Measurements from ENCODE around the gene ZMYND11. TPM values are rescaled to one million over a fixed set of nuclear protein-coding genes. Genes with fewer than 3 reads are reported as not detected.

Gene ZMYND11
- total and polyA plus RNA-seq, 9 of the 15 experiments (the other 6 are each of a cell fraction or from before 2014, with no cell fraction given): 2.7 to 13.8 (median 8.8) TPM

DNA sequence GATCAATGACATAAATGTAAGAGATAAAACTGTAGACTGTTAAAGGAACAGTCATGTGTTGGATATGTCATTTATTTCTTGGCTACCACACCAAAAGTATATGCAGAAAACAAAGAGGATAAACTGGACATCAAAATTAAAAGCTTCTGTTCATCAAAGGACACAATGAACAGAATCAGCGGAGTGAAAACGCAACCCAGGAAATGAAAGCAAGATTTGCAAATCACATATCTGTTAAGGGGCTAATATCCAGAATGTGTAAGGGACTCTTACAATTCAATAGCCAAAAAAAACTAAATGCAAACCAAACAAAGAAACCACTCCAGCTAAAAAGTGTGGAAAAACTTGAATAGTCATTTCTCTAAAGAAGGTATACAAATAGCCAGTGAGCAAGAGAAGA lies 164.3 kb downstream of the ZMYND11 start (continued):
- TF ChIP-seq NR4A1 (CRISPR knock-in tag; IDR thresholded peaks at IDR 0.05) (no peak), NR4A1 (tag; IDR thresholded peaks at IDR 0.05) (no peak), ZBTB8A (IDR thresholded peaks at IDR 0.05; ENCODE audit: partially characterized antibody) (no peak)

DNA sequence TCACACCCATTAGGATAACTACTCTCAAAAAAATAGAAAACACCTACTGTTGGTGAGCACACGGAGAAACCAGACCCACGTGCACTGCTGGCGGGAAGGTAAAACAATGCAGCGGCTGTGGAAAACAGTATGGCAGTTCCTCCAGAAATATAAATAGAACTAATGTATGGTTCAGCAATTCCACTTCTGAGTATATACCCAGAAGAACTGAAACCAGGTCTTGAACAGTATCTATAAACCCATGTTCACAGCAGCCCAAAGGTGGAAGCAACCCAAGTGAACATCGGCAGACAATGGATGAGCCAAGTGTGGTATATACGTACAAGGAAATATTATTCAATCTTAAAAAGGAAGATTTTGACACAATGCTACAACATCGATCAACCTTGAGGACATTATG lies 164.7 kb downstream of the ZMYND11 start:
- Histone ChIP-seq H3K36me3 (ENCODE audit: control insufficient read depth, insufficient read depth, low read length) (no peaks in the 10 kb centered on the region), H3K9ac (ENCODE audit: insufficient read depth in 1 of 2, low read depth in 2 of 2, low read length in 2 of 2) (no peak overlapping the region), H3K27ac (ENCODE audit: extremely low read depth, low read depth, low read length) (no peak overlapping the region), H3K79me2 (ENCODE audit: control insufficient read depth, insufficient read depth, low read length) (no peaks in the 10 kb centered on the region), H4K20me1 (replicated peaks; ENCODE audit: control insufficient read depth, insufficient read depth, low read length) (no peaks in the 10 kb centered on the region), H3K9me3 (replicated peaks; ENCODE audit: control insufficient read depth, insufficient read depth, low read depth, low read length) (no peaks in the 10 kb centered on the region), H3K27me3 (ENCODE audit: control insufficient read depth in 2 of 2, insufficient read depth in 2 of 2, low read length in 2 of 2) (peaks cover 26 to 44% of the 10 kb centered on the region in 2 experiments; a peak in 4 of 5 replicates), H3K9me1 (ENCODE audit: control insufficient read depth, insufficient read depth, low read length) (no peaks in the 10 kb centered on the region), H3K4me1 (replicated peaks in 1 of 2; ENCODE audit: control insufficient read depth in 2 of 2, insufficient read depth in 2 of 2, low read length in 2 of 2) (no peaks in the 10 kb centered on the region; a peak in 1 of 5 replicates), H3K4me2 (ENCODE audit: insufficient read depth, low read length) (no peak overlapping the region), H3K4me3 (no peak overlapping the region), H2AFZ (ENCODE audit: low read depth, low read length) (no peak overlapping the region)
- ChIA-PET POLR2A (no interaction called here), CTCF (ENCODE audit: low intra/inter-chr PET ratio) (no interaction called here)
- ATAC-seq (no peak), FAIRE-seq (no peak), DNase-seq (ENCODE audit: extremely low read depth in 1 of 4, low spot score in 3 of 4) (no peak)
- WGBS (ENCODE audit: insufficient coverage, low coverage, missing lambda C conversion rate): 12% methylated on average over 7 of the region's 7 CpGs
- in situ Hi-C loops (cut with MboI) (no loop called here), intact Hi-C loops (cut with micrococcal nuclease) (no loop called here)
- no TSS peak for BruUV-seq (replicated peaks)
- TF ChIP-seq SMAD1 (IDR thresholded peaks at IDR 0.05; ENCODE audit: low read depth, low read length, partially characterized antibody) (no peak), CHD7 (IDR thresholded peaks at IDR 0.05; ENCODE audit: low read depth, low read length) (no peak), HMGXB4 (CRISPR knock-in tag; IDR thresholded peaks at IDR 0.05) (no peak)
- TF ChIP-seq, protein P1, sequence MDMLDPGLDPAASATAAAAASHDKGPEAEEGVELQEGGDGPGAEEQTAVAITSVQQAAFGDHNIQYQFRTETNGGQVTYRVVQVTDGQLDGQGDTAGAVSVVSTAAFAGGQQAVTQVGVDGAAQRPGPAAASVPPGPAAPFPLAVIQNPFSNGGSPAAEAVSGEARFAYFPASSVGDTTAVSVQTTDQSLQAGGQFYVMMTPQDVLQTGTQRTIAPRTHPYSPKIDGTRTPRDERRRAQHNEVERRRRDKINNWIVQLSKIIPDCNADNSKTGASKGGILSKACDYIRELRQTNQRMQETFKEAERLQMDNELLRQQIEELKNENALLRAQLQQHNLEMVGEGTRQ (CRISPR knock-in tag; IDR thresholded peaks at IDR 0.05): no peak

Measured in K562 (cell line).